Endothelial cell of umbilical vein (primary cell): ENCODE results near the gene SETD3. TPM values are rescaled to one million over a fixed set of nuclear protein-coding genes. Genes with fewer than 3 reads are reported as not detected.

Experiments used
- polyA plus RNA-seq, 4 experiments: library from polyadenylated mRNA; depleted of rRNA in 3 of 4; stranded (reverse) in 3 of 4; unstranded in 1 of 4; fragments of >200 nt; gene quantifications; 2 replicates each; pipeline versions ENCODE4 v1.2.1 to v1.2.3, GENCODE V29; 2011 to 2012; ENCODE audit warnings: missing spikeins in 1 of 4
- small RNA-seq: library from RNA; depleted of rRNA; stranded (forward); fragments of <200 nt; gene quantifications from one replicate; pipeline ENCODE3, GENCODE V24; 2012; ENCODE audit warnings: low replicate concordance, low read depth; ENCODE audit not compliant: insufficient read depth, insufficient read length
- total RNA-seq: library from RNA; stranded (reverse); gene quantifications from 2 replicates; pipeline ENCODE4 v1.2.3, GENCODE V29; 2021

Gene SETD3
- total and polyA plus RNA-seq, 2 donors (not counting 3 experiments of a cell fraction or from before 2014, with no cell fraction given) = 18.1 to 53.1 TPM

Small RNA genes within 50 kb of the gene (small RNA-seq; reads per million reads assigned to genes)
- 11.2 reads per million, percentile 64 among the genes with 10 or more reads in this experiment for gene RNU6-91P

Other genes starting within 250 kb of the SETD3 start
- gene BCL11B, start 208.7 kb downstream of the SETD3 start, total RNA-seq = 0.07 TPM in 2 replicates
- 0.02 and 0.03 TPM in 2 replicates for gene BCL11B, start 208.7 kb downstream of the SETD3 start, polyA plus RNA-seq
- gene CCNK, start 550 bp upstream of the SETD3 start, total RNA-seq = 59.3 and 59.6 TPM in 2 replicates
- 5.8 and 11.9 TPM in 2 replicates for gene CCNK, start 550 bp upstream of the SETD3 start, polyA plus RNA-seq
- gene CCDC85C, start 123.3 kb upstream of the SETD3 start, total RNA-seq = 17.8 and 22.2 TPM in 2 replicates
- 6.5 and 7.5 TPM in 2 replicates for gene CCDC85C, start 123.3 kb upstream of the SETD3 start, polyA plus RNA-seq
- gene HHIPL1, start 164.3 kb upstream of the SETD3 start, total RNA-seq = 2.0 and 2.1 TPM in 2 replicates
- 1.3 TPM in 2 replicates for gene HHIPL1, start 164.3 kb upstream of the SETD3 start, polyA plus RNA-seq
- gene CYP46A1, start 203.4 kb upstream of the SETD3 start, total RNA-seq = 0.14 and 0.24 TPM in 2 replicates
- 0.03 and 0.05 TPM in 2 replicates for gene CYP46A1, start 203.4 kb upstream of the SETD3 start, polyA plus RNA-seq